ENCODE data around the gene LRRC32. TPM values are rescaled to one million over a fixed set of nuclear protein-coding genes. Genes with fewer than 3 reads are reported as not detected.

LRRC32 gene
- total RNA-seq, 1 experiment from 2014 or later, result 43.5 TPM

Other genes with a start within 250 kb of the LRRC32 start
- 40.3 and 45.2 TPM in 2 replicates for gene EMSY, start 225.7 kb downstream of the LRRC32 start, total RNA-seq (2014; rRNA removed; shearing (Covaris generic); ENCODE audit: low replicate concordance)
- gene TSKU, start 112.6 kb upstream of the LRRC32 start, total RNA-seq (2014; rRNA removed; shearing (Covaris generic); ENCODE audit: low replicate concordance), result not detected in 2 replicates
- 2.9 and 10.7 TPM in 2 replicates for gene ACER3, start 190.2 kb upstream of the LRRC32 start, total RNA-seq (2014; rRNA removed; shearing (Covaris generic); ENCODE audit: low replicate concordance)